Measurements from ENCODE around the gene MMADHC.

GRCh38 chr2:149613704-149614103 is 26.1 kb upstream of the MMADHC start:
- TF ChIP-seq CTCF (IDR thresholded peaks at IDR 0.05; ENCODE audit: insufficient read depth, low read length) (no peak), POLR2AphosphoS5 (IDR thresholded peaks at IDR 0.05; ENCODE audit: low read depth) (no peak), GABPA (IDR thresholded peaks at IDR 0.05; ENCODE audit: low read depth) (no peak)
